Adrenal gland (tissue), 12 donors: ENCODE data around the gene TTC33. TPM values are rescaled to one million over a fixed set of nuclear protein-coding genes. Genes with fewer than 3 reads are reported as not detected.

ENCODE experiments used
- DNase-seq, 7 donors: peaks; one replicate each; pipeline ENCODE4 v3.0.0-alpha.2; 2019 to 2020
- H3K27ac ChIP-seq, 5 donors: fragments of 200-600 bp; sonication (generic) in 4 of 5; 1 replicate in 3 of 5; 2 replicates in 2 of 5; pipeline versions ENCODE4 v1.5.1 to v1.8.0; 2016 to 2020; ENCODE audit warnings: mild to moderate bottlenecking in 1 of 5
- H3K27me3 ChIP-seq: fragments of 200-600 bp; 2 replicates; pipeline ENCODE4 v1.8.0; 2021
- H3K36me3 ChIP-seq, 2 donors: fragments of 200-600 bp; replicated peaks in 1 of 2; 1 replicate in 1 of 2; 2 replicates in 1 of 2; pipeline versions ENCODE4 v1.5.1 to v1.8.0; 2018 to 2022
- H3K4me1 ChIP-seq, 2 donors: fragments of 200-600 bp; replicated peaks in 1 of 2; 1 replicate in 1 of 2; 2 replicates in 1 of 2; pipeline versions ENCODE4 v1.5.1 to v1.8.0; 2018 to 2021
- H3K4me3 ChIP-seq, 4 donors: fragments of 200-600 bp; sonication (generic) in 3 of 4; one replicate each; pipeline ENCODE4 v1.5.1; 2016 to 2018
- H3K9me3 ChIP-seq, 3 donors: fragments of 200-600 bp; sonication (generic) in 1 of 3; replicated peaks in 1 of 3; 1 replicate in 2 of 3; 2 replicates in 1 of 3; pipeline versions ENCODE4 v1.5.1 to v1.8.0; 2016 to 2021
- POLR2A ChIP-seq, 2 donors: fragments of 450-650 bp; IDR thresholded peaks; one replicate each; pipeline ENCODE4 v1.6.1; 2017; ENCODE audit warnings: antibody characterized with exemption in 2 of 2, mild to moderate bottlenecking in 2 of 2, moderate library complexity in 1 of 2
- WGBS, 4 donors: extraction: QIAGEN DNeasy Blood & Tissue Kit in 2 of 4; methylation state at CpG; one replicate each; pipeline versions ENCODE4 v1.1.5 to v1.1.7; 2013 to 2017; 5-methylcytosine and 5-hydroxymethylcytosine counted together
- intact Hi-C, 2 donors: fragments of 100-400 bp; cut with DNase I; formaldehyde crosslinking; loops; one replicate each; pipeline versions ENCODE4 v1.14.1 to v1.15.0; 2022 to 2023
- polyA plus RNA-seq, 3 donors: library from polyadenylated mRNA; stranded (reverse); fragments of 200-250 nt in 2 of 3; fragments of 350-450 nt in 1 of 3; fragmentation: Illumina TruSeq in 1 of 3; extraction: RNeasy Lipid Tissue Mini Kit (QIAGEN cat#74804) in 1 of 3; gene quantifications; one replicate each; pipeline ENCODE4 v1.2.3, GENCODE V29; 2013 to 2014
- total RNA-seq, 9 donors: library from RNA; depleted of rRNA in 4 of 9; stranded (reverse); fragments of >200 nt in 4 of 9; fragments of 120-200 nt in 1 of 9; fragmentation: NEBNext Ultra II Directional in 1 of 9; extraction: Animal tissue kit (Norgen Biotek cat#: 25700) in 1 of 9; gene quantifications; one replicate each; pipeline versions ENCODE4 v1.1.0 to v1.2.4, GENCODE V29; 2013 to 2023
- TF ChIP-seq, protein P1 (sequence below), 6 experiments: fragments of 450-650 bp in 4 of 6; fragments of 200-600 bp in 2 of 6; sonication (generic) in 1 of 6; IDR thresholded peaks; 1 replicate in 5 of 6; 2 replicates in 1 of 6; pipeline versions ENCODE4 v1.5.1 to v1.8.0; 2016 to 2021; ENCODE audit warnings: antibody characterized with exemption in 6 of 6, mild to moderate bottlenecking in 2 of 6, moderate library complexity in 1 of 6
- donor health status: healthy with polysubstance abuse.
- donor health status: Bipolar disorder and iron deficiency.
- donor health status: DM: yes; HTN: yes; CAD: no.
- donor health status: DM: no; HTN: no; CAD: no.
- donor health status: DM: no; HTN: no; CAD: no.
- donor health status: DM: yes; HTN: yes; CAD: no.

TTC33 gene
- total and polyA plus RNA-seq, 12 donors = 5.8 to 33.5 (median 15.3) TPM

DNA sequence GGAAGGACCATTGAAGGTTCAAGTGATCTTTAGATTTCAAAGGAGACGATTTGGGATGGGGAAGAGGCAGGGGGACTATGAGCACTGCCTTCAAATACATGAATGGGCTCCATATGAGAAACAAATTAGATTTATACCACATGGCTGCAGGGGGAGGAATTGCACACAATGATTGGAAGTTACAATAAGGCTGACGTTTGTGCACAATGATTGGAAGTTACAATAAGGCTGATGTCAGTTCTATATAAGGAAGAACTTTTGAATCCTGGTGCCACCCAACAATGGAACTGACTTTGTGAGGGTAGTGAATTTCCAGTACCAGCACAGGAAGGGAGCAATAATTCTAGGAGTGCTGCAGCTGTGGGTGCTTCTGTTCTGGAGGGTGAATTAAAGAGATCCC lies 171.7 kb downstream of the TTC33 start:
- no peaks in the 10 kb centered on the region for H3K27me3 ChIP-seq
- no peak overlapping the region for H3K27ac ChIP-seq
- WGBS, 4 donors = 67 to 71% (median 69%) methylated on average over 2 of the region's 2 CpGs
- intact Hi-C loops = no loop called here
- H3K9me3 ChIP-seq = peaks cover 0 to 2% (median 0%) of the 10 kb centered on the region in 3 donors
- no peak for TF ChIP-seq POLR2A (IDR thresholded peaks at IDR 0.05)
- TF ChIP-seq, protein P1, sequence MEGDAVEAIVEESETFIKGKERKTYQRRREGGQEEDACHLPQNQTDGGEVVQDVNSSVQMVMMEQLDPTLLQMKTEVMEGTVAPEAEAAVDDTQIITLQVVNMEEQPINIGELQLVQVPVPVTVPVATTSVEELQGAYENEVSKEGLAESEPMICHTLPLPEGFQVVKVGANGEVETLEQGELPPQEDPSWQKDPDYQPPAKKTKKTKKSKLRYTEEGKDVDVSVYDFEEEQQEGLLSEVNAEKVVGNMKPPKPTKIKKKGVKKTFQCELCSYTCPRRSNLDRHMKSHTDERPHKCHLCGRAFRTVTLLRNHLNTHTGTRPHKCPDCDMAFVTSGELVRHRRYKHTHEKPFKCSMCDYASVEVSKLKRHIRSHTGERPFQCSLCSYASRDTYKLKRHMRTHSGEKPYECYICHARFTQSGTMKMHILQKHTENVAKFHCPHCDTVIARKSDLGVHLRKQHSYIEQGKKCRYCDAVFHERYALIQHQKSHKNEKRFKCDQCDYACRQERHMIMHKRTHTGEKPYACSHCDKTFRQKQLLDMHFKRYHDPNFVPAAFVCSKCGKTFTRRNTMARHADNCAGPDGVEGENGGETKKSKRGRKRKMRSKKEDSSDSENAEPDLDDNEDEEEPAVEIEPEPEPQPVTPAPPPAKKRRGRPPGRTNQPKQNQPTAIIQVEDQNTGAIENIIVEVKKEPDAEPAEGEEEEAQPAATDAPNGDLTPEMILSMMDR (IDR thresholded peaks at IDR 0.05) = no peak
- no peak for DNase-seq
- no peaks in the 10 kb centered on the region for H3K36me3 ChIP-seq
- H3K4me1 ChIP-seq = no peaks in the 10 kb centered on the region
- H3K4me3 ChIP-seq = no peak overlapping the region

DNA sequence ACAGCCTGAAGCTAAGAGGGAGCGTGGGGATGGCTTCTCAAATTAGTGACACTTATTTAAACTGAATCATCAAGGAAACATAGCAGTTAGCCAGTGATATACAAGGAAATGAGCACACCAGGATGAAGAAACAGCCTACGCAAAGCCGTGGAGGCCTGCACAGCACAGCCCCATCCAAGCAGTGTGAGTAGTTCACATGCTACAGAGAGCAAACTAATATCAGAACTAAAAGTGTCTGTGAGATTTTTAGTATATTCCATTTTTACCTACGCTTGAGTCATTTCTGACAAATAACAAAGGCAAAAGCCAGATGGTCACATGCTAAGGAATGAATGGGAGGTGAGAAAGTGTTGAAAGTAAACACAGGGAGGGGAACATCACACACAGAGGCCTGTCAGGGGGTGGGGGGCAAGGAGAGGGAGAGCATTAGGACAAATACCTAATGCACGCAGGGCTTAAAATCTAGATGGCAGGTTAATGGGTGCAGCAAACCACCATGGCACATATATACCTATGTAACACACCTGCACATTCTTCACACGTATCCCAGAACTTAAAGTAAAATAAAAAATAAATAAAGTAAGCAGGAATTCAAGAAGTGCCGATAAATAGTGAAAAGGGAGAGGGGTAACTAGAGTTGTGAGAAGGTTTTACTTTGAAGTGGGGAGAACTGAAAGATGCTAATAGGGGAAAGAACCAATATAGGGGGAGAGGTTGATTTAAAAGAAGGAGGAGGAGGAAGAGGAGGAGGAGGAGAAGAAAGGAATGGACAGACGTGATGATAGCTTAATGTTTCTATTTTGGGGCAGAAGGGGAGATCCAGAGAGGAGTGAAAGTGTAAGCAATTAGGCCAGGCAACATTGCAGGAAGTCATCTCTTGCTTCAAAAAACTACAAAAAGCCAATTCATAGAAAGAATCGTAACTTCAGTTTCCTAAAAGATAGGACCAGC lies 177.0 kb downstream of the TTC33 start:
- Histone ChIP-seq H3K4me3 (no peak overlapping the region), H3K4me1 (no peaks in the 10 kb centered on the region), H3K36me3 (no peaks in the 10 kb centered on the region), H3K27ac (no peak overlapping the region), H3K9me3 (no peaks in the 10 kb centered on the region), H3K27me3 (no peaks in the 10 kb centered on the region)
- DNase-seq = no peak
- intact Hi-C loops = no loop called here
- TF ChIP-seq, protein P1 (IDR thresholded peaks at IDR 0.05) = no peak
- no peak for TF ChIP-seq POLR2A (IDR thresholded peaks at IDR 0.05)
- WGBS, 4 donors = 57 to 64% (median 59%) methylated on average over 9 of the region's 9 CpGs

DNA sequence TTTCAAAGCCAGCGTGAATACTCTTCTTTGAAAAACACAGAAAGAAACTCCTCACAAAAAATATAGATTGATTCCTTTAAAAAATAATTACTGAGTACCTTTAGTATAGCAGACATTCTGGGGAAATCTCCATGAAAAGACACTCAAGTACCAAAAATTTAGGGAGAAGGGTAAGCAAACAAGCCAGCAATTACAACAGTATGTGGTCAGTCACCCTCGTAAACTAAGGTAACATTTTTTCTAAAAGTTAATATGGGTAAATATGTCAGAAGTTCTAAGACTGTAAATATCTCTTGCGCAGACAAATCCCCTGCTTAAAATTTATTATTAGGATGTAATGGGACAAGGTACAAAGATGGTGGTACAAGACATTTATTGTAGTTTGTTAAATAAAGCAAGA lies 178.0 kb downstream of the TTC33 start:
- no peak overlapping the region for H3K27ac ChIP-seq
- no peak overlapping the region for H3K4me3 ChIP-seq
- intact Hi-C loops = no loop called here
- H3K27me3 ChIP-seq = no peaks in the 10 kb centered on the region
- WGBS, 4 donors = 71 to 91% (median 85%) methylated on average over 3 of the region's 3 CpGs
- H3K4me1 ChIP-seq = no peaks in the 10 kb centered on the region
- H3K9me3 ChIP-seq = no peaks in the 10 kb centered on the region
- no peak for DNase-seq
- TF ChIP-seq, protein P1 (IDR thresholded peaks at IDR 0.05) = no peak
- TF ChIP-seq POLR2A (IDR thresholded peaks at IDR 0.05) = no peak
- no peaks in the 10 kb centered on the region for H3K36me3 ChIP-seq

DNA sequence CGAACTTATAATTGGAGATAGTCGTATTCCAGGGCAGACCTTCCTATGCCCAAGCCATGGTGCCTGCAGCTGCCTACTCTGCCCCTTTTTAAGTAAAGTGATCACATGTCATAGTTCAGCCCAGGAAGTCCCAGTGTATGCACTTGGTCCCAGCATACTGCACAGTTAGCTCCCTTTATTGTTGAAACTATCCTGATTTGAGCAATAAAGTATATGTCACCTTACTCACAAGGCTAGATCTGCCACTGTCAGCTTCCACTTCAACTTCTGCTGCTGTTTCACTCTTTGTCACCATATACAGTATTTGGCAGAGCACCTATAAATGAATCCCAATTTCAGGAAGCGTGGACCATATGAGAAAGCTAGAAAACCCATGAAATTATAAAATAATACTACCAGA lies 179.8 kb downstream of the TTC33 start:
- no peak for DNase-seq
- Histone ChIP-seq H3K9me3 (no peaks in the 10 kb centered on the region), H3K27ac (no peak overlapping the region), H3K27me3 (no peaks in the 10 kb centered on the region), H3K4me3 (no peak overlapping the region), H3K36me3 (no peaks in the 10 kb centered on the region), H3K4me1 (peaks cover 0 to 3% of the 10 kb centered on the region in 2 donors)
- 54 to 79% (median 58%) methylated on average over 3 of the region's 3 CpGs for WGBS, 4 donors
- TF ChIP-seq POLR2A (IDR thresholded peaks at IDR 0.05) = no peak
- TF ChIP-seq, protein P1 (IDR thresholded peaks at IDR 0.05) = no peak
- intact Hi-C loops = no loop called here
